Testis (tissue), 2 donors: ENCODE results near the gene PRIM2.
"Not testable (repeated sequence)": the region's sequence is repeated elsewhere in the genome, so short reads cannot be mapped to it uniquely, and the experiment has no call there.

Experiments
- POLR2A ChIP-seq: fragments of 450-650 bp; IDR thresholded peaks from one replicate; pipeline ENCODE4 v1.6.1; 2017; ENCODE audit warnings: antibody characterized with exemption, mild to moderate bottlenecking, moderate library complexity
- TF ChIP-seq, protein P1 (sequence below), 3 experiments: fragments of 450-650 bp in 2 of 3; fragments of 200-600 bp in 1 of 3; sonication (generic) in 1 of 3; IDR thresholded peaks; one replicate each; pipeline ENCODE4 v1.5.1; 2016 to 2019; ENCODE audit warnings: antibody characterized with exemption in 3 of 3, mild to moderate bottlenecking in 2 of 3, moderate library complexity in 1 of 3

- TF ChIP-seq, protein P1, sequence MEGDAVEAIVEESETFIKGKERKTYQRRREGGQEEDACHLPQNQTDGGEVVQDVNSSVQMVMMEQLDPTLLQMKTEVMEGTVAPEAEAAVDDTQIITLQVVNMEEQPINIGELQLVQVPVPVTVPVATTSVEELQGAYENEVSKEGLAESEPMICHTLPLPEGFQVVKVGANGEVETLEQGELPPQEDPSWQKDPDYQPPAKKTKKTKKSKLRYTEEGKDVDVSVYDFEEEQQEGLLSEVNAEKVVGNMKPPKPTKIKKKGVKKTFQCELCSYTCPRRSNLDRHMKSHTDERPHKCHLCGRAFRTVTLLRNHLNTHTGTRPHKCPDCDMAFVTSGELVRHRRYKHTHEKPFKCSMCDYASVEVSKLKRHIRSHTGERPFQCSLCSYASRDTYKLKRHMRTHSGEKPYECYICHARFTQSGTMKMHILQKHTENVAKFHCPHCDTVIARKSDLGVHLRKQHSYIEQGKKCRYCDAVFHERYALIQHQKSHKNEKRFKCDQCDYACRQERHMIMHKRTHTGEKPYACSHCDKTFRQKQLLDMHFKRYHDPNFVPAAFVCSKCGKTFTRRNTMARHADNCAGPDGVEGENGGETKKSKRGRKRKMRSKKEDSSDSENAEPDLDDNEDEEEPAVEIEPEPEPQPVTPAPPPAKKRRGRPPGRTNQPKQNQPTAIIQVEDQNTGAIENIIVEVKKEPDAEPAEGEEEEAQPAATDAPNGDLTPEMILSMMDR (IDR thresholded peaks at IDR 0.05), result not testable (repeated sequence)
- not testable (repeated sequence) for TF ChIP-seq POLR2A
Measured at GRCh38 chr6:57696382-57696781, 379.0 kb downstream of the PRIM2 start.
